Esophagus muscularis mucosa (tissue), 4 donors: ENCODE data around the gene PCDH15. TPM values are rescaled to one million over a fixed set of nuclear protein-coding genes. Genes with fewer than 3 reads are reported as not detected.
"Not testable (repeated sequence)": the region's sequence is repeated elsewhere in the genome, so short reads cannot be mapped to it uniquely, and the experiment has no call there.

ENCODE experiments used
- DNase-seq: peaks from one replicate; pipeline ENCODE4 v3.0.0-alpha.2; 2017; ENCODE audit errors: extremely low spot score
- H3K27ac ChIP-seq, 4 donors: fragments of 200-600 bp; sonication (generic); replicated peaks in 1 of 4; 1 replicate in 3 of 4; 2 replicates in 1 of 4; pipeline ENCODE4 v1.5.1; 2016 to 2019; ENCODE audit warnings: mild to moderate bottlenecking in 1 of 4
- H3K27me3 ChIP-seq, 4 donors: fragments of 200-600 bp; sonication (generic); one replicate each; pipeline versions ENCODE4 v1.5.1 to v1.6.0; 2016 to 2019
- H3K36me3 ChIP-seq, 4 donors: fragments of 200-600 bp; sonication (generic); one replicate each; pipeline ENCODE4 v1.5.1; 2016 to 2019
- H3K4me1 ChIP-seq, 4 donors: fragments of 200-600 bp; sonication (generic); one replicate each; pipeline ENCODE4 v1.5.1; 2016 to 2019
- H3K4me3 ChIP-seq, 4 donors: fragments of 200-600 bp; sonication (generic); 1 replicate in 2 of 4; 2 replicates in 2 of 4; pipeline ENCODE4 v1.5.1; 2016 to 2019; ENCODE audit warnings: mild to moderate bottlenecking in 4 of 4, moderate library complexity in 1 of 4
- H3K9me3 ChIP-seq, 4 donors: fragments of 200-600 bp; sonication (generic); 1 replicate in 3 of 4; 2 replicates in 1 of 4; pipeline ENCODE4 v1.5.1; 2016 to 2019
- EP300 ChIP-seq: sonication (generic); formaldehyde crosslinking; IDR thresholded peaks from one replicate; pipeline ENCODE4 v1.6.1; 2017; ENCODE audit warnings: antibody characterized with exemption
- POLR2A ChIP-seq: fragments of 450-650 bp; IDR thresholded peaks from one replicate; pipeline ENCODE4 v1.6.1; 2017; ENCODE audit warnings: antibody characterized with exemption, moderate library complexity, mild to moderate bottlenecking, low read depth
- POLR2AphosphoS5 ChIP-seq, 2 donors: sonication (generic); formaldehyde crosslinking; IDR thresholded peaks; one replicate each; pipeline ENCODE4 v1.6.1; 2017; ENCODE audit warnings: antibody characterized with exemption in 2 of 2
- WGBS: methylation state at CpG from one replicate; pipeline ENCODE4 v1.1.5; 2018; 5-methylcytosine and 5-hydroxymethylcytosine counted together
- intact Hi-C: fragments of 100-400 bp; cut with DNase I; formaldehyde crosslinking; loops from one replicate; pipeline ENCODE4 v1.15.1; 2023
- total RNA-seq, 4 donors: library from RNA; depleted of rRNA; stranded (reverse); fragments of >200 nt; gene quantifications; one replicate each; pipeline versions ENCODE4 v1.1.0 to v1.2.1, GENCODE V29; 2016
- TF ChIP-seq, protein P1 (sequence below), 3 experiments: fragments of 200-600 bp in 2 of 3; fragments of 450-650 bp in 1 of 3; sonication (generic) in 2 of 3; IDR thresholded peaks; one replicate each; pipeline ENCODE4 v1.5.1; 2017 to 2019; ENCODE audit warnings: antibody characterized with exemption in 3 of 3, mild to moderate bottlenecking in 2 of 3, moderate library complexity in 1 of 3

PCDH15 gene
- total RNA-seq, 4 donors from 2014 or later, result 0.13 to 0.50 TPM; not detected in 2

DNA sequence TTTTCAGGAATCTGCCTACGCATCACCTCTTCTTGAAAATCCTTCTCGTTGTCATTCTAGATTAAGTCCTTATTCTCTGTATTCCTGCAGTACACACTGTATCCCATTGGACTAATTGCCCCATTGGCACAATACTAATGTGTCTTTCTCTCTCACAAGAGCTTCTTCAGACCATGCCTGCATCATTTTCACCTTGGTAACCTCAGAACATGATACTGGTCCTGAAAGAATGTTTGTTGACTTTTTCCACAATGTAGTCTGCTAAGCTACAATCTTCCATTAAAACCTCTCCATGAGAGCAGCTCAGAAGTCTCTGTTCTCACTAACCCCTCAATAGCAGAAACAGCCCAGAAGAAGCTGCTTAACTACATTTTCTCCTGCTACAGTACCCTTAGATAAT lies 270.7 kb downstream of the PCDH15 start:
- no peak for TF ChIP-seq POLR2AphosphoS5 (IDR thresholded peaks at IDR 0.05)
- H3K36me3 ChIP-seq, result no peaks in the 10 kb centered on the region
- intact Hi-C loops, result no loop called here
- DNase-seq, result no peak
- no peak overlapping the region for H3K4me3 ChIP-seq
- H3K27ac ChIP-seq, result no peak overlapping the region
- H3K27me3 ChIP-seq, result no peaks in the 10 kb centered on the region
- 95% methylated on average over 2 of the region's 2 CpGs for WGBS
- H3K4me1 ChIP-seq, result no peaks in the 10 kb centered on the region
- no peaks in the 10 kb centered on the region for H3K9me3 ChIP-seq

DNA sequence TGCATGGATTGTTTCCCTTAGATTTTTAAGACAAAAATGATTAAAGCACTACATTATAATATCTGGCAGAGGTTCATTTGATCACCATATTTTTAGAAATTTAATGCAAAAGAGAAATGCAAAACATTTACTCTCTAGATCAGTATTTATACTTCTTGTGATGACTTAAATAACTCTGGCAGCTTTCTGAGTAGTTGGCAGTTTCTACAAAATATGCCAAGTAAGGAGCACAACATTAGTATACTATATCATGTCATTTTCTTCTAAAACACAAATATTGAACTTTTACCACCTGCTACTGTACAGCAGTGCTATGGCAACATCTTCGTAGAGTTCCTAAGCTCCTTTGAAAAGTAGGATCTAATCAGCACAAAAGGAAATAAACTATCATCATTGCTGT lies 275.2 kb downstream of the PCDH15 start:
- WGBS, result 64% methylated on average over 1 of the region's 1 CpG
- Histone ChIP-seq H3K27ac (no peak overlapping the region), H3K4me1 (no peaks in the 10 kb centered on the region), H3K9me3 (no peaks in the 10 kb centered on the region), H3K4me3 (no peak overlapping the region), H3K27me3 (no peaks in the 10 kb centered on the region), H3K36me3 (no peaks in the 10 kb centered on the region)
- intact Hi-C loops, result no loop called here
- TF ChIP-seq POLR2A (no peak), EP300 (no peak), POLR2AphosphoS5 (IDR thresholded peaks at IDR 0.05) (no peak)
- TF ChIP-seq, protein P1, sequence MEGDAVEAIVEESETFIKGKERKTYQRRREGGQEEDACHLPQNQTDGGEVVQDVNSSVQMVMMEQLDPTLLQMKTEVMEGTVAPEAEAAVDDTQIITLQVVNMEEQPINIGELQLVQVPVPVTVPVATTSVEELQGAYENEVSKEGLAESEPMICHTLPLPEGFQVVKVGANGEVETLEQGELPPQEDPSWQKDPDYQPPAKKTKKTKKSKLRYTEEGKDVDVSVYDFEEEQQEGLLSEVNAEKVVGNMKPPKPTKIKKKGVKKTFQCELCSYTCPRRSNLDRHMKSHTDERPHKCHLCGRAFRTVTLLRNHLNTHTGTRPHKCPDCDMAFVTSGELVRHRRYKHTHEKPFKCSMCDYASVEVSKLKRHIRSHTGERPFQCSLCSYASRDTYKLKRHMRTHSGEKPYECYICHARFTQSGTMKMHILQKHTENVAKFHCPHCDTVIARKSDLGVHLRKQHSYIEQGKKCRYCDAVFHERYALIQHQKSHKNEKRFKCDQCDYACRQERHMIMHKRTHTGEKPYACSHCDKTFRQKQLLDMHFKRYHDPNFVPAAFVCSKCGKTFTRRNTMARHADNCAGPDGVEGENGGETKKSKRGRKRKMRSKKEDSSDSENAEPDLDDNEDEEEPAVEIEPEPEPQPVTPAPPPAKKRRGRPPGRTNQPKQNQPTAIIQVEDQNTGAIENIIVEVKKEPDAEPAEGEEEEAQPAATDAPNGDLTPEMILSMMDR (IDR thresholded peaks at IDR 0.05), result no peak
- DNase-seq, result no peak

DNA sequence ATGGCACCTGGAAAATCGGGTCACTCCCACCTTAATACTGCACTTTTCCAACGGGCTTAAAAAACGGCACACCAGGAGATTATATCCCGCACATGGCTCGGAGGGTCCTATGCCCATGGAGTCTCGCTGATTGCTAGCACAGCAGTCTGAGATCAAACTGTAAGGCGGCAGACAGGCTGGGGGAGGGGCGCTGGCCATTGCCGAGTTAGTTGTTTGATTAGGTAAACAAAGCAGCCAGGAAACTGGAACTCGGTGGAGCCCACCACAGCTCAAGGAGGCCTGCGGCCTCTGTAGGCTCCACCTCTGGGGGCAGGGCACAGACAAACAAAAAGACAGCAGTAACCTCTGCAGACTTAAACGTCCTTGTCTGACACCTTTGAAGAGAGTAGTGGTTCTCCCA lies 285.8 kb downstream of the PCDH15 start:
- not testable (repeated sequence) for DNase-seq, H3K4me3 ChIP-seq

DNA sequence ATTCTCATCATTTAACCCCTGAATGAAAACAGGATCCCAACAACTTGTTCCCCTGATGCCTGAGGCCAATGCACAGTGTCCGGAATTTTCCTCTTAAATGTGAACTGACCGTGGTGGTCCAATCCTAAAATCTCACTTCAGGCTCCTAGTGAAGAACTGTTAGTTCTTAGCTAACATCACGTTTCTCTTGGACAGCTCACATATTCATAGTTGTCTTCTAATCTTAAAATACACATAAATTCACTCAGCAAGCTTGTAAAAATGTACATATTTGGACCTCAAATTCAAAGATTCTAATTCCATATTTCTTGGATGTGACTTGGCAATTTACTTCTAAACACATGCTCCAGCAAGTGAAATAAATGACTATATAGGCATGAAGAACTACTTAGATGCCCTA lies 297.2 kb downstream of the PCDH15 start:
- H3K27me3 ChIP-seq, result no peaks in the 10 kb centered on the region
- no peak overlapping the region for H3K27ac ChIP-seq
- TF ChIP-seq POLR2AphosphoS5 (IDR thresholded peaks at IDR 0.05), result no peak
- no peak for TF ChIP-seq POLR2A
- TF ChIP-seq EP300, result no peak
- TF ChIP-seq, protein P1 (IDR thresholded peaks at IDR 0.05), result no peak
- intact Hi-C loops, result no loop called here
- H3K36me3 ChIP-seq, result no peaks in the 10 kb centered on the region
- H3K4me1 ChIP-seq, result no peaks in the 10 kb centered on the region
- peaks cover 0 to 4% (median 0%) of the 10 kb centered on the region in 4 donors for H3K9me3 ChIP-seq
- H3K4me3 ChIP-seq, result no peak overlapping the region
- no peak for DNase-seq
- 70% methylated on average over 3 of the region's 3 CpGs for WGBS

More for the DNA sequence above, 285.8 kb downstream of the PCDH15 start:
- intact Hi-C loops, H3K9me3 ChIP-seq, H3K4me1 ChIP-seq, H3K27ac ChIP-seq, H3K36me3 ChIP-seq, H3K27me3 ChIP-seq: not testable (repeated sequence)
- 92% methylated on average over 2 of the region's 12 CpGs for WGBS

DNA sequence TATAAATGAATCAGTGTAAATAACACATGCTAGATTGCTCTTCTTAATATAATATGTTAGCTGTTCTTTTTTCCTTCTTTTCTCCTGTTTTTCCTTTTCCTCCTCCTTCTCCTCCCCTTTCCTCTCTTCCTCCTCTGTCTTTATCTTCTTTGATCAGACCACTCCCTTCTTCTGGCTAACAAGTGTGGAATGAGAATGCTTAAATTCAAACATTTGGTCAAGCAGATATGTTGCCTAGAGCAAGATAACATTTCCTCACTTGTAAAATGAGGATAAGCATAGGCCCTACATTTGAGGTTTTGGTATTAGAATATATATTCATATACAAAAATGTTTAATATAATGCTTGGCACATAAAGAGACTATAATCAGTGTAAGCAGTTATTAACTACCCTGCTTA lies 299.1 kb downstream of the PCDH15 start:
- Histone ChIP-seq H3K4me1 (no peaks in the 10 kb centered on the region), H3K36me3 (no peaks in the 10 kb centered on the region), H3K9me3 (peaks cover 0 to 4% (median 0%) of the 10 kb centered on the region in 4 donors), H3K27ac (no peak overlapping the region), H3K27me3 (no peaks in the 10 kb centered on the region), H3K4me3 (no peak overlapping the region)
- DNase-seq, result no peak
- intact Hi-C loops, result no loop called here
- TF ChIP-seq POLR2AphosphoS5 (IDR thresholded peaks at IDR 0.05) (no peak), EP300 (no peak), POLR2A (no peak)
- TF ChIP-seq, protein P1 (IDR thresholded peaks at IDR 0.05), result no peak

DNA sequence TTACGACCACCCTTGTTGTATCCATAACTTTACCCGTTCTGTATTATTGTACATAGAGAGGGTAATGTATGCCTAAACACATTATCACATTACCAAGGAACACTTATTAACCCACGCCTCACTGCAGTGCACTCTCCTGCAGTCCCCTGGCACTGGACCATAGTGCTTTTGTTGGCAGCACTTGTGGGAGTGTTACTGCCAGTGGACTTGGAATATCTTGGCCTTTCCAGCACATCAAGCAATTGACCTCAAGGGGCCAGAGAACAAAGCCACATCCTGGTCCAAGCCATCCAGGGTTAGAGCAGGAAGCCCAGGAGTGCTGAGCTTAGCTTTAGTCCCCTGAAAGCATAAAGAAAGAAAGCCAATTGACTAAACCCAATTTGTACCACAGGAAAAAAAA lies 304.2 kb downstream of the PCDH15 start:
- DNase-seq, result no peak
- Histone ChIP-seq H3K27ac (no peak overlapping the region), H3K36me3 (no peaks in the 10 kb centered on the region), H3K27me3 (no peaks in the 10 kb centered on the region), H3K4me1 (no peaks in the 10 kb centered on the region), H3K4me3 (no peak overlapping the region), H3K9me3 (peaks cover 0 to 4% (median 0%) of the 10 kb centered on the region in 4 donors)
- WGBS, result 70% methylated on average over 3 of the region's 3 CpGs
- no peak for TF ChIP-seq POLR2A
- TF ChIP-seq EP300, result no peak
- no peak for TF ChIP-seq POLR2AphosphoS5 (IDR thresholded peaks at IDR 0.05)
- TF ChIP-seq, protein P1 (IDR thresholded peaks at IDR 0.05), result no peak
- intact Hi-C loops, result no loop called here
